Endothelial cell of umbilical vein (primary cell): ENCODE results near the gene LRCH1. TPM values are rescaled to one million over a fixed set of nuclear protein-coding genes. Genes with fewer than 3 reads are reported as not detected.

Experiments used
- BruUV-seq: library from RNA; stranded (reverse); fragments of 400-500 nt; replicated peaks from 2 replicates; lab custom pipeline; 2021; lab: Mats Ljungman, UMichigan
- CTCF ChIA-PET: fragments of 300-600, 350-600 bp; sonication (Branson Sonifier 250); formaldehyde crosslinking; loops from one replicate; lab custom pipeline; 2021; ENCODE audit warnings: antibody characterized with exemption, inconsistent platforms; lab: Charles Lee
- POLR2A ChIA-PET: fragments of 300-600, 350-600 bp; sonication (Branson Sonifier 250); formaldehyde crosslinking; loops from one replicate; lab custom pipeline; 2021; ENCODE audit warnings: antibody characterized with exemption, inconsistent platforms; lab: Charles Lee
- DNase-seq: peaks from one replicate; pipeline ENCODE4 v3.0.0-alpha.2; 2011; ENCODE audit warnings: low read depth, low spot score
- FAIRE-seq: peaks from 2 replicates; lab custom pipeline; 2011; peaks lifted over from hg19 to GRCh38; lab: Jason Lieb, UNC
- H2AFZ ChIP-seq: 2 replicates; pipeline ENCODE4 v1.6.0; 2012; ENCODE audit warnings: low read depth, low read length, control low read depth, inconsistent platforms
- H3K27ac ChIP-seq: 2 replicates; pipeline ENCODE4 v1.5.1; 2011; ENCODE audit warnings: low read depth, mild to moderate bottlenecking, control low read depth, low read length, moderate library complexity; ENCODE audit not compliant: insufficient read depth
- H3K27me3 ChIP-seq, 2 experiments: 2 replicates each; pipeline versions ENCODE4 v1.6.0 to v1.6.1; 2011; ENCODE audit warnings: low read length in 2 of 2, mixed read lengths in 1 of 2; ENCODE audit not compliant: control insufficient read depth in 2 of 2, insufficient read depth in 2 of 2
- H3K36me3 ChIP-seq, 2 experiments: 2 replicates in 1 of 2; 3 replicates in 1 of 2; pipeline ENCODE4 v1.5.1; 2011; ENCODE audit warnings: low read length in 2 of 2, mild to moderate bottlenecking in 1 of 2, moderate library complexity in 1 of 2; ENCODE audit not compliant: control insufficient read depth in 2 of 2, insufficient read depth in 2 of 2; ENCODE audit errors: extremely low read depth in 1 of 2
- H3K4me1 ChIP-seq: 3 replicates; pipeline ENCODE4 v1.5.1; 2011; ENCODE audit warnings: mild to moderate bottlenecking, low read length; ENCODE audit not compliant: control insufficient read depth, insufficient read depth; ENCODE audit errors: extremely low read depth
- H3K4me2 ChIP-seq: 2 replicates; pipeline ENCODE4 v1.6.1; 2011; ENCODE audit warnings: low read length, control low read depth, mixed read lengths; ENCODE audit not compliant: insufficient read depth
- H3K4me3 ChIP-seq, 3 experiments: fragments of 200-600 bp in 1 of 3; sonication (generic), shearing (Covaris generic) in 1 of 3; replicated peaks in 1 of 3; 2 replicates each; pipeline ENCODE4 v1.5.1; 2011 to 2016; ENCODE audit warnings: control low read depth in 3 of 3, low read length in 3 of 3, mild to moderate bottlenecking in 2 of 3, inconsistent platforms in 1 of 3, low read depth in 1 of 3, moderate library complexity in 1 of 3; ENCODE audit not compliant: insufficient read depth in 1 of 3
- H3K79me2 ChIP-seq: 2 replicates; pipeline ENCODE4 v1.6.0; 2012; ENCODE audit warnings: low read length, inconsistent platforms; ENCODE audit not compliant: control insufficient read depth, insufficient read depth
- H3K9ac ChIP-seq: replicated peaks from 2 replicates; pipeline ENCODE3; 2011; ENCODE audit warnings: low read length, control low read depth; ENCODE audit not compliant: insufficient read depth; ENCODE audit errors: extremely low read depth
- H3K9me1 ChIP-seq: replicated peaks from 3 replicates; pipeline ENCODE4 v1.6.0; 2011; ENCODE audit warnings: mild to moderate bottlenecking, low read length; ENCODE audit not compliant: control insufficient read depth, insufficient read depth; ENCODE audit errors: extremely low read depth
- H3K9me3 ChIP-seq: replicated peaks from 2 replicates; pipeline ENCODE4 v1.5.1; 2012; ENCODE audit warnings: low read length, inconsistent platforms; ENCODE audit not compliant: control insufficient read depth, insufficient read depth
- H4K20me1 ChIP-seq: replicated peaks from 2 replicates; pipeline ENCODE3; 2011; ENCODE audit warnings: mild to moderate bottlenecking, low read length; ENCODE audit not compliant: control insufficient read depth, insufficient read depth; ENCODE audit errors: extremely low read depth
- EZH2 ChIP-seq: IDR thresholded peaks from 2 replicates; pipeline ENCODE4 v1.6.1; 2012; ENCODE audit warnings: borderline replicate concordance, low read depth, mild to moderate bottlenecking, moderate library complexity, low read length, inconsistent platforms; ENCODE audit not compliant: severe bottlenecking
- FOS ChIP-seq: IDR thresholded peaks from 2 replicates; pipeline ENCODE4 v1.6.1; 2011; ENCODE audit warnings: mild to moderate bottlenecking, low read length, moderate library complexity, borderline replicate concordance; ENCODE audit not compliant: insufficient read depth
- GATA2 ChIP-seq: IDR thresholded peaks from 2 replicates; pipeline ENCODE4 v1.7.0; 2011; ENCODE audit warnings: low read depth, mild to moderate bottlenecking, moderate library complexity, mixed read lengths, low read length; ENCODE audit not compliant: insufficient read length, insufficient read depth
- JUN ChIP-seq: IDR thresholded peaks from 2 replicates; pipeline ENCODE4 v1.6.1; 2011; ENCODE audit warnings: borderline replicate concordance, low read depth; ENCODE audit not compliant: insufficient read length, insufficient read depth
- MYC ChIP-seq: IDR thresholded peaks from one replicate; pipeline ENCODE4 v1.6.1; 2011; ENCODE audit warnings: mild to moderate bottlenecking, low read depth, low read length
- POLR2A ChIP-seq: IDR thresholded peaks from 2 replicates; pipeline ENCODE4 v1.6.1; 2012; ENCODE audit warnings: low read depth, mild to moderate bottlenecking, control low read depth, low read length
- POLR2AphosphoS5 ChIP-seq: IDR thresholded peaks from 2 replicates; pipeline ENCODE4 v1.6.1; 2012; ENCODE audit warnings: low read depth, mild to moderate bottlenecking, control low read depth, low read length, moderate library complexity; ENCODE audit not compliant: insufficient read depth
- dilution Hi-C: fragments of 300-500 bp; cut with MboI; formaldehyde crosslinking; loops from one replicate; pipeline ENCODE4 v1.15.0; 2019; ENCODE audit warnings: low sequenced_read_pairs; ENCODE audit not compliant: extremely low pct_ligation_motif_present
- intact Hi-C: fragments of 100-400 bp; cut with micrococcal nuclease; formaldehyde crosslinking; loops from one replicate; pipeline ENCODE4 v1.10.0; 2022
- polyA plus RNA-seq, 4 experiments: library from polyadenylated mRNA; depleted of rRNA in 3 of 4; stranded (reverse) in 3 of 4; unstranded in 1 of 4; fragments of >200 nt; gene quantifications; 2 replicates each; pipeline versions ENCODE4 v1.2.1 to v1.2.3, GENCODE V29; 2011 to 2012; ENCODE audit warnings: missing spikeins in 1 of 4
- total RNA-seq: library from RNA; stranded (reverse); gene quantifications from 2 replicates; pipeline ENCODE4 v1.2.3, GENCODE V29; 2021
- TF ChIP-seq, protein P1 (sequence below), 2 donors: IDR thresholded peaks; 1 replicate in 1 of 2; 2 replicates in 1 of 2; pipeline ENCODE4 v1.5.1; 2011; ENCODE audit warnings: low read length in 2 of 2, mild to moderate bottlenecking in 2 of 2, moderate library complexity in 2 of 2, control low read depth in 1 of 2, inconsistent platforms in 1 of 2, low read depth in 1 of 2; ENCODE audit not compliant: insufficient read depth in 1 of 2; ENCODE audit errors: extremely low read depth in 1 of 2
- TF ChIP-seq, protein P2 (sequence below): IDR thresholded peaks from 2 replicates; pipeline ENCODE4 v1.6.1; 2011; ENCODE audit not compliant: insufficient read depth, insufficient read length

LRCH1 gene
- total and polyA plus RNA-seq, 2 donors (not counting 3 experiments of a cell fraction or from before 2014, with no cell fraction given), result 5.4 to 16.5 TPM

DNA sequence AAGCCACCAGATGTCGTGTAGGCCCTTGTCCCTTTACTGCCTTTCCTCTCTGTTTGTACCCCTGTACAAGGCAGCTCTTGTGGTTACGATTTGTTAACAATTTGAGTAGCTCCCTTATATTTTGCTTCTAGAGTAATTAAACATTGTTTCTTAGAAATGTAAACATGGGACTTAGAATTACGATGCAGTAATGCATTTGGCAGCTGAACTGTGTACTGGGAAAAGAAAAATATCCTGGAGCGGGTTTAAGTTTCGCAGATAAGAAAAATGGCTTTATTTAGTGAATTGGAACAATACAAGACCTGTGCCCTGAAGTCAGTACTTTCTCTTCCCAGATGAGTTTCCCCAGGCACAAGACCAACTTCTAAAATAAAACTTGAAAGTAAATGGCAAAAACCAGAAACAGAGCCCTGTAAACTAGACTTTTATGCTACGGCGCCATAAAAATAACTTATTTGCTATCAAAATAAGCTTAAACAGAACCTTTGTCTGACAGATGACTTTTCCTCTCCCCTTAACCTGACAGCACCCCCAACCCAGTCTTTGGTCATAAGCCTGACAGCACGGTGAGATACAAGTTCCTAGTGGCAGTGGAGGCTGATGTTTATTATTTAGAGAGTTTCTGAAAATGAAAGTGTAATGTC, 63.0 kb downstream of the LRCH1 start:
- BruUV-seq, result no TSS peak
- no peaks in the 10 kb centered on the region for H3K36me3 ChIP-seq
- H3K79me2 ChIP-seq, result peaks cover 31% of the 10 kb centered on the region

DNA sequence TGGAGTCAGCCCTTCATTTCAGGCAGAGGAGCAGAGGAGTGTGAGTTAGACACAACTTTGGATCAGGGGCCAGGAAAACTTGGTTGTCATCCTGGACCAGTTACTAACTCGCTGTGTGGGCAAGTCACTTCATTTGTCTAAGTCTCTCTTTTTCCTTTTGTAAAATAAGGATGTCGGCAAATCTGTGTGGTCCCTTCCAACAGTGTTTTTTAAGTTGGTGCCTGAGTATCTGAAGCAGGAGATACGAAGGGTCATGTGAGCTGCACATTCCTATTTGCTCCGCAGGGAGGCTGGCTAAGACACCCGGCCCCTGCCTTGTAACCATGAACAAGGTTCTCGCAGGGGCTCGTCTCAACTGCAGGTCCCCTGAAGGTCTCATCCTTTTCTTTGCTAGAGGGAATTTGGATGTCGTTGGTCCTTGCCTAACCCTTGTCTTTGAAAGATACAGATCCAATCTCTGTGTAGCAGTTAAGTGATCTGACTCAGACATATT, 64.3 kb downstream of the LRCH1 start:
- Histone ChIP-seq H3K4me1 (peaks cover 16% of the 10 kb centered on the region), H3K9me3 (no peaks in the 10 kb centered on the region), H3K9ac (no peak overlapping the region), H4K20me1 (peaks cover 4% of the 10 kb centered on the region), H3K4me3 (no peak overlapping the region), H3K27ac (no peak overlapping the region), H3K27me3 (no peaks in the 10 kb centered on the region), H3K36me3 (no peaks in the 10 kb centered on the region), H3K79me2 (peaks cover 36% of the 10 kb centered on the region), H2AFZ (no peak overlapping the region), H3K4me2 (no peak overlapping the region), H3K9me1 (peaks cover 3% of the 10 kb centered on the region)
- intact Hi-C loops (loop anchor here (1.0 kb wide), 1 partner anchor 13 kb away; no protein-coding TSS in a partner anchor), dilution Hi-C loops (no loop called here)
- ChIA-PET POLR2A (no interaction called here), CTCF (no interaction called here)
- no peak for DNase-seq
- FAIRE-seq, result no peak
- TF ChIP-seq EZH2 (no peak), POLR2A (no peak), FOS (no peak), JUN (no peak), POLR2AphosphoS5 (no peak)
- TF ChIP-seq, protein P1, sequence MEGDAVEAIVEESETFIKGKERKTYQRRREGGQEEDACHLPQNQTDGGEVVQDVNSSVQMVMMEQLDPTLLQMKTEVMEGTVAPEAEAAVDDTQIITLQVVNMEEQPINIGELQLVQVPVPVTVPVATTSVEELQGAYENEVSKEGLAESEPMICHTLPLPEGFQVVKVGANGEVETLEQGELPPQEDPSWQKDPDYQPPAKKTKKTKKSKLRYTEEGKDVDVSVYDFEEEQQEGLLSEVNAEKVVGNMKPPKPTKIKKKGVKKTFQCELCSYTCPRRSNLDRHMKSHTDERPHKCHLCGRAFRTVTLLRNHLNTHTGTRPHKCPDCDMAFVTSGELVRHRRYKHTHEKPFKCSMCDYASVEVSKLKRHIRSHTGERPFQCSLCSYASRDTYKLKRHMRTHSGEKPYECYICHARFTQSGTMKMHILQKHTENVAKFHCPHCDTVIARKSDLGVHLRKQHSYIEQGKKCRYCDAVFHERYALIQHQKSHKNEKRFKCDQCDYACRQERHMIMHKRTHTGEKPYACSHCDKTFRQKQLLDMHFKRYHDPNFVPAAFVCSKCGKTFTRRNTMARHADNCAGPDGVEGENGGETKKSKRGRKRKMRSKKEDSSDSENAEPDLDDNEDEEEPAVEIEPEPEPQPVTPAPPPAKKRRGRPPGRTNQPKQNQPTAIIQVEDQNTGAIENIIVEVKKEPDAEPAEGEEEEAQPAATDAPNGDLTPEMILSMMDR (IDR thresholded peaks at IDR 0.05; ENCODE audit: extremely low read depth in 1 of 2, insufficient read depth in 1 of 2, low read depth in 1 of 2, low read length in 2 of 2), result no peak
- no TSS peak for BruUV-seq

More for the DNA sequence above, 63.0 kb downstream of the LRCH1 start:
- TF ChIP-seq FOS (no peak), GATA2 (no peak), POLR2AphosphoS5 (no peak), EZH2 (no peak), JUN (no peak), POLR2A (no peak), MYC (no peak)
- TF ChIP-seq, protein P2, sequence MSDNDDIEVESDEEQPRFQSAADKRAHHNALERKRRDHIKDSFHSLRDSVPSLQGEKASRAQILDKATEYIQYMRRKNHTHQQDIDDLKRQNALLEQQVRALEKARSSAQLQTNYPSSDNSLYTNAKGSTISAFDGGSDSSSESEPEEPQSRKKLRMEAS, result no peak
- peaks cover 4% of the 10 kb centered on the region for H4K20me1 ChIP-seq
- CTCF ChIA-PET, result interaction anchor here (0.7 to 1.3 kb wide), 2 partner anchors 63 to 105 kb away, joined by 3 to 4 read pairs; partner anchors contain the start of gene LRCH1
- H3K9me3 ChIP-seq, result no peaks in the 10 kb centered on the region
- H3K4me3 ChIP-seq, result no peak overlapping the region
- H3K27ac ChIP-seq, result no peak overlapping the region
- peak overlapping the region; percentile 4 for H3K9ac ChIP-seq
- DNase-seq (peak; percentile 83), FAIRE-seq (no peak)
- dilution Hi-C loops (no loop called here), intact Hi-C loops (no loop called here)
- no peaks in the 10 kb centered on the region for H3K9me1 ChIP-seq
- no peak overlapping the region for H2AFZ ChIP-seq
- peaks cover 12% of the 10 kb centered on the region for H3K4me1 ChIP-seq
- no peaks in the 10 kb centered on the region for H3K27me3 ChIP-seq
- H3K4me2 ChIP-seq, result peak overlapping the region; percentile 60
- POLR2A ChIA-PET, result no interaction called here
